ENCODE data around the gene ACAD10. TPM values are rescaled to one million over a fixed set of nuclear protein-coding genes. Genes with fewer than 3 reads are reported as not detected.

The ACAD10 gene
- total RNA-seq, 1 experiment from 2014 or later = 29.1 TPM

GRCh38 chr12:111776836-111777344, 91.0 kb downstream of the ACAD10 start:
- no peak for TF ChIP-seq TP53 (CRISPR knock-in tag; IDR thresholded peaks at IDR 0.05)
- no peak for TF ChIP-seq GTF2I (CRISPR knock-in tag; conservative IDR thresholded peaks at IDR 0.05)
- no peak for TF ChIP-seq ZNF396 (CRISPR knock-in tag; IDR thresholded peaks at IDR 0.05; ENCODE audit: borderline replicate concordance)
- no peak for TF ChIP-seq ZNF512 (CRISPR knock-in tag; IDR thresholded peaks at IDR 0.05; ENCODE audit: borderline replicate concordance)
- TF ChIP-seq EMX1 (CRISPR knock-in tag; IDR thresholded peaks at IDR 0.05) = no peak
- no peak for TF ChIP-seq NR2C2 (CRISPR knock-in tag; IDR thresholded peaks at IDR 0.05)
- TF ChIP-seq SMAD4 (CRISPR knock-in tag; IDR thresholded peaks at IDR 0.05) = no peak
- TF ChIP-seq, protein P1, sequence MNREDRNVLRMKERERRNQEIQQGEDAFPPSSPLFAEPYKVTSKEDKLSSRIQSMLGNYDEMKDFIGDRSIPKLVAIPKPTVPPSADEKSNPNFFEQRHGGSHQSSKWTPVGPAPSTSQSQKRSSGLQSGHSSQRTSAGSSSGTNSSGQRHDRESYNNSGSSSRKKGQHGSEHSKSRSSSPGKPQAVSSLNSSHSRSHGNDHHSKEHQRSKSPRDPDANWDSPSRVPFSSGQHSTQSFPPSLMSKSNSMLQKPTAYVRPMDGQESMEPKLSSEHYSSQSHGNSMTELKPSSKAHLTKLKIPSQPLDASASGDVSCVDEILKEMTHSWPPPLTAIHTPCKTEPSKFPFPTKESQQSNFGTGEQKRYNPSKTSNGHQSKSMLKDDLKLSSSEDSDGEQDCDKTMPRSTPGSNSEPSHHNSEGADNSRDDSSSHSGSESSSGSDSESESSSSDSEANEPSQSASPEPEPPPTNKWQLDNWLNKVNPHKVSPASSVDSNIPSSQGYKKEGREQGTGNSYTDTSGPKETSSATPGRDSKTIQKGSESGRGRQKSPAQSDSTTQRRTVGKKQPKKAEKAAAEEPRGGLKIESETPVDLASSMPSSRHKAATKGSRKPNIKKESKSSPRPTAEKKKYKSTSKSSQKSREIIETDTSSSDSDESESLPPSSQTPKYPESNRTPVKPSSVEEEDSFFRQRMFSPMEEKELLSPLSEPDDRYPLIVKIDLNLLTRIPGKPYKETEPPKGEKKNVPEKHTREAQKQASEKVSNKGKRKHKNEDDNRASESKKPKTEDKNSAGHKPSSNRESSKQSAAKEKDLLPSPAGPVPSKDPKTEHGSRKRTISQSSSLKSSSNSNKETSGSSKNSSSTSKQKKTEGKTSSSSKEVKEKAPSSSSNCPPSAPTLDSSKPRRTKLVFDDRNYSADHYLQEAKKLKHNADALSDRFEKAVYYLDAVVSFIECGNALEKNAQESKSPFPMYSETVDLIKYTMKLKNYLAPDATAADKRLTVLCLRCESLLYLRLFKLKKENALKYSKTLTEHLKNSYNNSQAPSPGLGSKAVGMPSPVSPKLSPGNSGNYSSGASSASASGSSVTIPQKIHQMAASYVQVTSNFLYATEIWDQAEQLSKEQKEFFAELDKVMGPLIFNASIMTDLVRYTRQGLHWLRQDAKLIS (CRISPR knock-in tag; IDR thresholded peaks at IDR 0.05; ENCODE audit: borderline replicate concordance) = no peak
- no peak for TF ChIP-seq ATF6 (CRISPR knock-in tag; IDR thresholded peaks at IDR 0.05)
- no peak for TF ChIP-seq FOXP4 (CRISPR knock-in tag; IDR thresholded peaks at IDR 0.05)
- no peak for TF ChIP-seq ZNF532 (CRISPR knock-in tag; IDR thresholded peaks at IDR 0.05; ENCODE audit: borderline replicate concordance)
- TF ChIP-seq SMAD3 (CRISPR knock-in tag; IDR thresholded peaks at IDR 0.05; ENCODE audit: borderline replicate concordance) = no peak
- no peak for TF ChIP-seq ZNF263 (CRISPR knock-in tag; IDR thresholded peaks at IDR 0.05; ENCODE audit: low read depth)
- TF ChIP-seq KAT7 (CRISPR knock-in tag; IDR thresholded peaks at IDR 0.05; ENCODE audit: borderline replicate concordance) = no peak
- no peak for TF ChIP-seq ZNF121 (CRISPR knock-in tag; IDR thresholded peaks at IDR 0.05)
- TF ChIP-seq RELA (CRISPR knock-in tag; IDR thresholded peaks at IDR 0.05; ENCODE audit: borderline replicate concordance) = no peak
- no peak for TF ChIP-seq OVOL2 (CRISPR knock-in tag; IDR thresholded peaks at IDR 0.05; ENCODE audit: borderline replicate concordance)

More at GRCh38 chr12:111776836-111777344, 91.0 kb downstream of the ACAD10 start:
- no peak for ATAC-seq
- ChIA-PET CTCF (no interaction called here), POLR2A (no interaction called here)
- H3K9me3 Mint-ChIP-seq = peaks cover 9% of the 10 kb centered on the region
- H3K4me1 Mint-ChIP-seq = peaks cover 26% of the 10 kb centered on the region
- peaks cover 21% of the 10 kb centered on the region for H3K36me3 Mint-ChIP-seq
- no peaks in the 10 kb centered on the region for H3K27me3 Mint-ChIP-seq (ENCODE audit: low read depth)
- no peak for DNase-seq (ENCODE audit: low spot score)
- no peak overlapping the region for H3K4me3 Mint-ChIP-seq
- no peak overlapping the region for H3K27ac Mint-ChIP-seq
